ENCODE results near the gene GREM2. TPM values are rescaled to one million over a fixed set of nuclear protein-coding genes. Genes with fewer than 3 reads are reported as not detected.
A peak's percentile ranks its signal among the peaks of the same experiment; 100 is the strongest.

GREM2 gene
- total RNA-seq, 1 experiment from 2014 or later, result not detected

- no peak for DNase-seq (ENCODE audit: unreplicated experiment)
- intact Hi-C loops (cut with micrococcal nuclease), result no loop called here
- H3K27me3 Mint-ChIP-seq (ENCODE audit: insufficient read depth, unreplicated experiment), result no peaks in the 10 kb centered on the region
- H3K36me3 Mint-ChIP-seq (ENCODE audit: insufficient read depth, unreplicated experiment), result no peaks in the 10 kb centered on the region
- no TSS peak for BruUV-seq (replicated peaks)
- H3K4me3 Mint-ChIP-seq (ENCODE audit: unreplicated experiment), result no peak overlapping the region
- POLR2A ChIA-PET, result no interaction called here
- H3K9me3 Mint-ChIP-seq (ENCODE audit: unreplicated experiment), result no peaks in the 10 kb centered on the region
- TF ChIP-seq CTCF (IDR thresholded peaks at IDR 0.05; ENCODE audit: unreplicated experiment), result no peak
- CTCF ChIA-PET, result interaction anchor here (0.8 to 5.3 kb wide), 13 partner anchors 8 to 585 kb away, joined by 3 to 140 read pairs (median 19); no protein-coding TSS in a partner anchor
- no peak overlapping the region for H3K27ac Mint-ChIP-seq (ENCODE audit: low read depth, unreplicated experiment)
- peaks cover 15% of the 10 kb centered on the region for H3K4me1 Mint-ChIP-seq (ENCODE audit: insufficient read depth, unreplicated experiment)
These were observed 1.3 kb downstream of the GREM2 start for GRCh38 chr1:240610636-240611035.

- intact Hi-C loops (cut with micrococcal nuclease), result no loop called here
- peaks cover 15% of the 10 kb centered on the region for H3K4me1 Mint-ChIP-seq (ENCODE audit: insufficient read depth, unreplicated experiment)
- H3K27ac Mint-ChIP-seq (ENCODE audit: low read depth, unreplicated experiment), result no peak overlapping the region
These were observed 2.4 kb downstream of the GREM2 start for GRCh38 chr1:240609527-240610060.

GRCh38 chr1:240608707-240609106 lies 3.2 kb downstream of the GREM2 start:
- Mint-ChIP-seq H3K27me3 (ENCODE audit: insufficient read depth, unreplicated experiment) (no peaks in the 10 kb centered on the region), H3K4me3 (ENCODE audit: unreplicated experiment) (no peak overlapping the region), H3K9me3 (ENCODE audit: unreplicated experiment) (no peaks in the 10 kb centered on the region), H3K4me1 (ENCODE audit: insufficient read depth, unreplicated experiment) (peaks cover 15% of the 10 kb centered on the region), H3K27ac (ENCODE audit: low read depth, unreplicated experiment) (no peak overlapping the region), H3K36me3 (ENCODE audit: insufficient read depth, unreplicated experiment) (no peaks in the 10 kb centered on the region)
- ChIA-PET POLR2A (interaction anchor here (0.6 to 1.0 kb wide), 5 partner anchors 9 to 418 kb away, joined by 3 to 7 read pairs (median 3); no protein-coding TSS in a partner anchor), CTCF (interaction anchor here (0.5 to 5.3 kb wide), 80 partner anchors 10 to 671 kb away, joined by 3 to 140 read pairs (median 4); no protein-coding TSS in a partner anchor)
- BruUV-seq (replicated peaks), result no TSS peak
- intact Hi-C loops (cut with micrococcal nuclease), result loop anchor here (1.0 kb wide), 2 partner anchors 84 to 417 kb away; no protein-coding TSS in a partner anchor
- peak; percentile 74 for TF ChIP-seq CTCF (IDR thresholded peaks at IDR 0.05; ENCODE audit: unreplicated experiment)
- peak; percentile 67 for DNase-seq (ENCODE audit: unreplicated experiment)

More at GRCh38 chr1:240609527-240610060, 2.4 kb downstream of the GREM2 start:
- no TSS peak for BruUV-seq (replicated peaks)
- no peaks in the 10 kb centered on the region for H3K9me3 Mint-ChIP-seq (ENCODE audit: unreplicated experiment)
- H3K4me3 Mint-ChIP-seq (ENCODE audit: unreplicated experiment), result no peak overlapping the region
- no peaks in the 10 kb centered on the region for H3K36me3 Mint-ChIP-seq (ENCODE audit: insufficient read depth, unreplicated experiment)
- POLR2A ChIA-PET, result interaction anchor here (0.9 to 1.0 kb wide), 2 partner anchors 417 to 419 kb away, joined by 4 to 7 read pairs; no protein-coding TSS in a partner anchor
- no peaks in the 10 kb centered on the region for H3K27me3 Mint-ChIP-seq (ENCODE audit: insufficient read depth, unreplicated experiment)
- CTCF ChIA-PET, result interaction anchor here (0.5 to 5.3 kb wide), 59 partner anchors 9 to 605 kb away, joined by 3 to 140 read pairs (median 4); no protein-coding TSS in a partner anchor
- no peak for TF ChIP-seq CTCF (IDR thresholded peaks at IDR 0.05; ENCODE audit: unreplicated experiment)
- DNase-seq (ENCODE audit: unreplicated experiment), result no peak

- ChIA-PET CTCF (interaction anchor here (0.6 to 5.3 kb wide), 14 partner anchors 9 to 1153 kb away, joined by 3 to 140 read pairs (median 5); no protein-coding TSS in a partner anchor), POLR2A (interaction anchor here (0.9 to 1.4 kb wide), 3 partner anchors 12 to 85 kb away, joined by 3 to 5 read pairs (median 3); no protein-coding TSS in a partner anchor)
- TF ChIP-seq CTCF (IDR thresholded peaks at IDR 0.05; ENCODE audit: unreplicated experiment), result no peak
- no peaks in the 10 kb centered on the region for H3K36me3 Mint-ChIP-seq (ENCODE audit: insufficient read depth, unreplicated experiment)
- no peak overlapping the region for H3K4me3 Mint-ChIP-seq (ENCODE audit: unreplicated experiment)
- no peak overlapping the region for H3K27ac Mint-ChIP-seq (ENCODE audit: low read depth, unreplicated experiment)
- BruUV-seq (replicated peaks), result no TSS peak
- no peak for DNase-seq (ENCODE audit: unreplicated experiment)
- H3K27me3 Mint-ChIP-seq (ENCODE audit: insufficient read depth, unreplicated experiment), result no peaks in the 10 kb centered on the region
- H3K9me3 Mint-ChIP-seq (ENCODE audit: unreplicated experiment), result no peaks in the 10 kb centered on the region
- H3K4me1 Mint-ChIP-seq (ENCODE audit: insufficient read depth, unreplicated experiment), result peaks cover 10% of the 10 kb centered on the region
- intact Hi-C loops (cut with micrococcal nuclease), result no loop called here
These were observed 4.9 kb downstream of the GREM2 start for GRCh38 chr1:240607006-240607405.

Data from MCF 10A (cell line).